ENCODE data around the gene TAF4. TPM values are rescaled to one million over a fixed set of nuclear protein-coding genes. Genes with fewer than 3 reads are reported as not detected.

TAF4 gene
- total RNA-seq, 4 donors from 2014 or later = 6.2 to 37.6 (median 10.7) TPM

- H3K4me1 ChIP-seq = no peaks in the 10 kb centered on the region
- no peaks in the 10 kb centered on the region for H3K9me3 ChIP-seq
- no peak overlapping the region for H3K4me3 ChIP-seq
- TF ChIP-seq CTCF (IDR thresholded peaks at IDR 0.05) (no peak), POLR2A (IDR thresholded peaks at IDR 0.05) (no peak)
- no peaks in the 10 kb centered on the region for H3K27me3 ChIP-seq
- H3K36me3 ChIP-seq = no peaks in the 10 kb centered on the region
- H3K27ac ChIP-seq = no peak overlapping the region
- no peak for DNase-seq
- intact Hi-C loops (cut with DNase I; ENCODE audit: low total_unique reads) = no loop called here
Observed at GRCh38 chr20:61954276-61955021, 111.2 kb downstream of the TAF4 start.

- Histone ChIP-seq H3K36me3 (no peaks in the 10 kb centered on the region), H3K4me3 (no peak overlapping the region), H3K27ac (no peak overlapping the region), H3K27me3 (no peaks in the 10 kb centered on the region), H3K4me1 (no peaks in the 10 kb centered on the region), H3K9me3 (no peaks in the 10 kb centered on the region)
- intact Hi-C loops (cut with DNase I; ENCODE audit: low total_unique reads) = no loop called here
- no peak for DNase-seq
- no peak for TF ChIP-seq CTCF (IDR thresholded peaks at IDR 0.05)
- no peak for TF ChIP-seq POLR2A (IDR thresholded peaks at IDR 0.05)
Observed at GRCh38 chr20:61953037-61954021, 112.4 kb downstream of the TAF4 start.

- DNase-seq = no peak
- H3K4me3 ChIP-seq = no peak overlapping the region
- intact Hi-C loops (cut with DNase I; ENCODE audit: low total_unique reads) = no loop called here
Observed at GRCh38 chr20:61951695-61952533, 113.8 kb downstream of the TAF4 start.

GRCh38 chr20:61950641-61951071 lies 115.0 kb downstream of the TAF4 start:
- Histone ChIP-seq H3K27me3 (no peaks in the 10 kb centered on the region), H3K36me3 (no peaks in the 10 kb centered on the region), H3K27ac (no peak overlapping the region), H3K4me3 (no peak overlapping the region), H3K4me1 (no peaks in the 10 kb centered on the region), H3K9me3 (no peaks in the 10 kb centered on the region)
- DNase-seq = no peak
- TF ChIP-seq CTCF (IDR thresholded peaks at IDR 0.05) = no peak
- no peak for TF ChIP-seq POLR2A (IDR thresholded peaks at IDR 0.05)
- intact Hi-C loops (cut with DNase I; ENCODE audit: low total_unique reads) = no loop called here

More at GRCh38 chr20:61951695-61952533, 113.8 kb downstream of the TAF4 start:
- H3K27ac ChIP-seq = no peak overlapping the region
- no peaks in the 10 kb centered on the region for H3K9me3 ChIP-seq
- no peaks in the 10 kb centered on the region for H3K4me1 ChIP-seq
- H3K27me3 ChIP-seq = no peaks in the 10 kb centered on the region
- TF ChIP-seq CTCF (IDR thresholded peaks at IDR 0.05) (no peak), POLR2A (IDR thresholded peaks at IDR 0.05) (no peak)
- H3K36me3 ChIP-seq = no peaks in the 10 kb centered on the region
